ENCODE measurements around the gene TANK.

DNA sequence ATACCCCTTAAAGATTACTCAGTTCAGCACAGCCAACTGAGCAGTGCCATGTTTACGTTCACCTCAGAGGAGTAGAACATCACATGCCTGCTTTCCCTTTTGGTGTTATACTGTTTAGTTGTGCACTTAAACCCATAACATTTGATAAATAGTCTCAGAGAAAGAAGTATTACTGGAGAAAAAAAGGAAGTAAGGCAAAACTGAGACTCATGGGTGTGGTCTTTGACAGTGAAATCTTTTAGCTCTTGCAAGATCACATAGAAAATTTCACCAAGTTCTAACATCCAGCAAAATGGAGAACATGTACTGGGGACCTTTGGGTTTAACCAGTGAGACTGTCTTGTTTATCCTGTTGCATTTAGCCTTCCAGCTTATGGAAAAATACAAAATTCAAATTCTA is 5.6 kb downstream of the TANK start:
- TF ChIP-seq, protein P1, sequence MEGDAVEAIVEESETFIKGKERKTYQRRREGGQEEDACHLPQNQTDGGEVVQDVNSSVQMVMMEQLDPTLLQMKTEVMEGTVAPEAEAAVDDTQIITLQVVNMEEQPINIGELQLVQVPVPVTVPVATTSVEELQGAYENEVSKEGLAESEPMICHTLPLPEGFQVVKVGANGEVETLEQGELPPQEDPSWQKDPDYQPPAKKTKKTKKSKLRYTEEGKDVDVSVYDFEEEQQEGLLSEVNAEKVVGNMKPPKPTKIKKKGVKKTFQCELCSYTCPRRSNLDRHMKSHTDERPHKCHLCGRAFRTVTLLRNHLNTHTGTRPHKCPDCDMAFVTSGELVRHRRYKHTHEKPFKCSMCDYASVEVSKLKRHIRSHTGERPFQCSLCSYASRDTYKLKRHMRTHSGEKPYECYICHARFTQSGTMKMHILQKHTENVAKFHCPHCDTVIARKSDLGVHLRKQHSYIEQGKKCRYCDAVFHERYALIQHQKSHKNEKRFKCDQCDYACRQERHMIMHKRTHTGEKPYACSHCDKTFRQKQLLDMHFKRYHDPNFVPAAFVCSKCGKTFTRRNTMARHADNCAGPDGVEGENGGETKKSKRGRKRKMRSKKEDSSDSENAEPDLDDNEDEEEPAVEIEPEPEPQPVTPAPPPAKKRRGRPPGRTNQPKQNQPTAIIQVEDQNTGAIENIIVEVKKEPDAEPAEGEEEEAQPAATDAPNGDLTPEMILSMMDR (IDR thresholded peaks at IDR 0.05; ENCODE audit: low read depth, low read length, poor library complexity, severe bottlenecking): no peak
- no peak for TF ChIP-seq EZH2phosphoT487 (IDR thresholded peaks at IDR 0.05; ENCODE audit: borderline replicate concordance, low read length)

All from DOHH2 (cell line).